OCI-LY7 (cell line): ENCODE data around the gene FBXO9.

ENCODE experiments used
- EZH2phosphoT487 ChIP-seq: fragments of 200-600 bp; sonication (generic); IDR thresholded peaks from 2 replicates; pipeline ENCODE4 v1.6.1; 2018; ENCODE audit warnings: low read depth, borderline replicate concordance, mild to moderate bottlenecking, mixed run types, antibody characterized with exemption, low read length, moderate library complexity, mixed read lengths
- TF ChIP-seq, protein P1 (sequence below): fragments of 200-600 bp; sonication (generic); conservative IDR thresholded peaks from 2 replicates; pipeline ENCODE4 v1.5.1; 2014; ENCODE audit warnings: mild to moderate bottlenecking, antibody characterized with exemption, low read length, moderate library complexity, mixed read lengths

DNA sequence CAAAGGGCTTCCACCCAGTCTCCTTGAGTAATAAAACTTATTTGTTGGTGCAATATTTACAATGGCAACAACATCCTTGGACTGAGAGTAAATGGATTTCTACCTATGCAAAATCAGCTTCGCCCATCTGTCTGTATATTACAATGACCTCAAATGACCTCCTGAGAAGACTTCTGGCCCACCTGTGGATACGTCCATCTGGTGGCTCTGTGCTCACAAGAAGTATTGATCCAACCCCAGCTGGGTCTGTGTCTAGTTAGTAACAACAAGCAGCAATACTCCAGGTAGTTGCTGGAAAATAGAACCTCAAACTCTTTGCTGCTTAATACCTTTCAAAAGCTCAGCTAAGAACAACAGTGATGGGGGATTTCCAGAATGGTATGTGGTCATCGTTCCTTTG, 35.4 kb upstream of the FBXO9 start:
- TF ChIP-seq, protein P1, sequence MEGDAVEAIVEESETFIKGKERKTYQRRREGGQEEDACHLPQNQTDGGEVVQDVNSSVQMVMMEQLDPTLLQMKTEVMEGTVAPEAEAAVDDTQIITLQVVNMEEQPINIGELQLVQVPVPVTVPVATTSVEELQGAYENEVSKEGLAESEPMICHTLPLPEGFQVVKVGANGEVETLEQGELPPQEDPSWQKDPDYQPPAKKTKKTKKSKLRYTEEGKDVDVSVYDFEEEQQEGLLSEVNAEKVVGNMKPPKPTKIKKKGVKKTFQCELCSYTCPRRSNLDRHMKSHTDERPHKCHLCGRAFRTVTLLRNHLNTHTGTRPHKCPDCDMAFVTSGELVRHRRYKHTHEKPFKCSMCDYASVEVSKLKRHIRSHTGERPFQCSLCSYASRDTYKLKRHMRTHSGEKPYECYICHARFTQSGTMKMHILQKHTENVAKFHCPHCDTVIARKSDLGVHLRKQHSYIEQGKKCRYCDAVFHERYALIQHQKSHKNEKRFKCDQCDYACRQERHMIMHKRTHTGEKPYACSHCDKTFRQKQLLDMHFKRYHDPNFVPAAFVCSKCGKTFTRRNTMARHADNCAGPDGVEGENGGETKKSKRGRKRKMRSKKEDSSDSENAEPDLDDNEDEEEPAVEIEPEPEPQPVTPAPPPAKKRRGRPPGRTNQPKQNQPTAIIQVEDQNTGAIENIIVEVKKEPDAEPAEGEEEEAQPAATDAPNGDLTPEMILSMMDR: no peak
- no peak for TF ChIP-seq EZH2phosphoT487
